Stomach (tissue), 4 donors: ENCODE results near the gene USP34.

Source experiments
- CTCF ChIP-seq, 7 experiments: fragments of 450-650 bp in 4 of 7; fragments of 200-600 bp in 3 of 7; sonication (generic) in 3 of 7; IDR thresholded peaks; one replicate each; pipeline ENCODE4 v1.5.1; 2016 to 2019; ENCODE audit warnings: antibody characterized with exemption in 7 of 7, control low read depth in 2 of 7, mild to moderate bottlenecking in 1 of 7
- EP300 ChIP-seq: sonication (generic); formaldehyde crosslinking; IDR thresholded peaks from one replicate; pipeline ENCODE4 v1.6.1; 2017; ENCODE audit warnings: antibody characterized with exemption
- POLR2A ChIP-seq, 4 donors: fragments of 450-650 bp; IDR thresholded peaks; one replicate each; pipeline ENCODE4 v1.6.1; 2016; ENCODE audit warnings: antibody characterized with exemption in 4 of 4, control low read depth in 2 of 4, mild to moderate bottlenecking in 1 of 4, moderate library complexity in 1 of 4

DNA sequence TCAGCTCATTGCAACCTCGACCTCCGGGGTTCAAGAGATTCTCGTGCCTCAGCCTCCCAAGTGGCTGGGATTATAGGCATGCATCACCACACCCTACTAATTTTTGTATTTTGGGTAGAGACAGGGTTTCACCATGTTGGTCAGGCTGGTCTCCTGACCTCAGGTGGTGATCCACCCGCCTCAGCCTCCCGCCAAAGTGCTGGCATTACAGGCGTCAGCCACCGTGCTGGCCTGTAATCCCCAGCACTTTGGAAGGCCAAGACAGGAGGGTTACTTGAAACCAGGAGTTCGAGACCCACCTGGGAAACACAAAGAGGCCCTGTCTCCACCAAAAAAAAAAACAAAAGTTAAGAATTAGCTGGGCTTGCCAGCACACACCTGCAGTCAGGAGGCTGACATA is 18.5 kb downstream of the USP34 start:
- TF ChIP-seq POLR2A (IDR thresholded peaks at IDR 0.05) = no peak
- no peak for TF ChIP-seq CTCF (IDR thresholded peaks at IDR 0.05)
- TF ChIP-seq EP300 = no peak
